IPS DF 4.7 (cell line): Measurements from ENCODE around the gene DNALI1.
"Not testable (repeated sequence)": the region's sequence is repeated elsewhere in the genome, so short reads cannot be mapped to it uniquely, and the experiment has no call there.

Experiments
- DNase-seq: peaks from one replicate; pipeline ENCODE4 v3.0.0-alpha.2; 2013; ENCODE audit warnings: low spot score; ENCODE audit errors: extremely low read depth

DNALI1 gene

DNA sequence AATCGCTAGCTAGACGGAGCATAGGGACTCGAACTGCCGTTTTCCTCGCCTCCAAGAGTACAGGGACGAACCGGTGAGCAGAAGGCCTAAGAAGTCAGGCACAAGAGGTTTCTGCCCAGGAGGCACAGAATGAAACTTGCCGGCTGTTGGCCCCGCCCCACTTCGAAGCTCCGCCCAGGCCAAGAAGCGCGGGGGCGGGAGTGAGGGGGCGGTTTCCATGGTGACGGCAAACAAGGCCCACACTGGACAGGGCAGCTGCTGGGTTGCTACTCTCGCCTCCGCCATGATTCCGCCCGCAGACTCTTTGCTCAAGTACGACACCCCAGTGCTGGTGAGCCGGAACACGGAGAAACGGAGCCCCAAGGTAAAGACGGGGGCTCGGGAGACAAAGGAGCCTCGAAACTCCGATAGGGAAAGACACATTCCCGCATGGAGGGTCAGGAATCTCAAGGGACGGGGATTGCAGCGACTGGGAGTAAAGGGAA is at the start of gene DNALI1:
DNALI1 (plus strand) TSS at position 229 of the 485 bp plus-strand sequence; CDS start at position 284, 55 bp downstream.
- no peak for DNase-seq

GRCh38 chr1:37509181-37509580 is 47.6 kb upstream of the DNALI1 start:
- DNase-seq: no peak

DNA sequence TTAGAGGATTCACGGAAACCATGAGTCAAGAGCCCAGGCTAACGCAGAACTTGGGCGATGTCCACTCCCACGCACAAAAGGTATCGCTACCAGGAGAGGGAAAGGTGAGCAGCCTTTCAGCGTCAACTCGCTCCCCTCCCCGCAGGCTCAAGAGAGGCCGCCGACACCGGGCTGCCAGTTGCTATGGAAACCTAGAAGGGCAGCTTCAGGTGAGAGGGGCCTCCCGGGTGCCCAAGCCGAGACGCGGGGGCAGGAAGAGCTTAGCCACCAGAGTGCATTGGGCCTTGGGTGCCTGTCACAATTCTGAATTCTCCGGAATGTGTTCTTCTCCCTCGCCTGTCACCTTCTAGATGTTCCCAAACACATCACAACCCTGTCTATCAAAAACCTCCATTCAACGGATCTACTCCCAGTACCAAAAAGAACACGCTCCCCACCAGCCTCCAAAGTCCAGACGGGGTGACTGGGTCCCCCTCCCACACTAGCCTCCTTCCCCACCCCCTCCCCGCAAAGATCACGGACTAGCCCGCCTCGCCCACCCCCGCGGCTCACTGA is 42.9 kb upstream of the DNALI1 start:
- DNase-seq: no peak

DNA sequence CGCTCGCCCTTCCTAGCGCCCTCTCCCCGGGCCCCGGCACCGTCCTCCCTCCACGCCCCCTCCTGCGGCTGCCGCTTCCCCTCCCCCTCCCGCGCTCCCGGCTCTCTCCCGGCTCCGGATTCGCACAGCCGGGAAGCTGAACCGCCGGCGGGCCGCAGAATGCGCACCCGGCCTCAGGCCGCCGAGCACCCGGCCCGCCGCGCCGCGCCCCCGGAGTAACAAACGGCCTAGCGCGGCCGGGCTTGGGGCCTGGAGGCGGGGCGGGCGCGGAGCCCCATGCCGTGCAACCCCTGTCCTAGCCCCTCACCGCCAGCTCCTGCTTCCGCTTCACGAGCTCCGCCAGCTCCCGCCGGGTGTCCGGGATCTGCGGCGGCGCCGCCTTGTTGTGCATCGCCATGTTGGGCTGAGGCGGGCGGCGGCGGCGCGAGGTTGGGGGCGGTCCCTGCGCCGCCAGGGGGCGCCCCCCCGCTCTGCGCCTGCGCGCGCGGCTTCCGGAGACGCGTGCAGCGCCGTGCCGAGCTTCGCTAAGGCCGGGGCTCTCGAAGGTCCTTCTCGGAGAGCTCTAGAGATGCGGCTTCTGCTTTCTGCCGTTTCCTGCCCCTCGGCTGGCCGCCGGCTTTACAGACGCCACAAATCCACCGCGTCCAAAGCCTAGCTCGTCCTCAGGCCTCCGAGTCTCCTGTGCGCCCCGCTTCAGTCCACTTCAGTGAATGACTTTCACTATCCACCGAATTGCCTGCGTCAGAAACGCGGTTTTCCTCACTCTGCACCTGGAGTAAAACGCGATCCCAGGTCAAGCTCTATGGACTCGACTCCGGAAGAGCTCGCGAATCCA is 42.2 kb upstream of the DNALI1 start, which contains the start of gene MEAF6:
MEAF6 (minus strand) TSS at position 417 of the 835 bp plus-strand sequence; CDS start at position 397, 20 bp downstream.
- no peak for DNase-seq

DNA sequence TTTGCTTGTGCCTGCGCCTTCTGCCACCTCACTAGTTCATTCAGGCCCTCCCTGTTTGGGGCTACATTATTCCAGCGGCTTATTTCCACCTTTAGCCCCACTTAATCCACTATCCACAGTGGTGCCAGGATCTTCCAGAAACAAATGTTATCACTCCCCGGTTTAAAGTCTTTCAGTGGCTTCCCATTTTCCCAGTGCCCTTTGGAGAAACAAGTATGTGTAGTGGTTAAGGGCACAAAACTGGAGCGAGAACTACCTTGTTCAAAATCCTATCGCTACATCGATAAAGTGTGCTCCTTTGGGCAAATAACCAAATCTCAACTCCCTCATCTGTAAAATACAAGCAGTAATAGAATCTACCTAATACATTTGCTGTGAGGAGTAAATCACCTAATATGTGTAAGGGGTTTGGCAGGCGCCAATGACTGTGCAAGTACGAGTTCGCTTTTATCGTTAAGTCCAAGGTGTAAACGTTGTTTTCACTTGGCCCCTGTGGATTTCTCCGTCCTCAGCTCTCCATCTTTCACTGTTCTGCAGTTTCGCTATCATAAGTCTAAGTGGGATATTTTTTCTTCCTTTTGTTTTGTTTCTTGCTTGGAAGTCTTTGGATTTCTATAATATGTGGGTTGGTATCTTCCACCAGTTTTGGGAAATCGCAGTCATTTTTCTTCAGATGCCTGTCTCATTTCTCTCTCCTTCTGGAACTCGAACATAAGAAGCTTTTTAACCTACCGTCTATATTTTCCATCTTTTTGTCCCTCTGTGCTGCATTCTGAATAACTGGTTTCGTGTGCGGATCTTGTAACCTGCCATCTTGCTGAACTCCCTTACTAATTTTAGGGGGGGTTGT is 41.3 kb upstream of the DNALI1 start:
- no peak for DNase-seq

DNA sequence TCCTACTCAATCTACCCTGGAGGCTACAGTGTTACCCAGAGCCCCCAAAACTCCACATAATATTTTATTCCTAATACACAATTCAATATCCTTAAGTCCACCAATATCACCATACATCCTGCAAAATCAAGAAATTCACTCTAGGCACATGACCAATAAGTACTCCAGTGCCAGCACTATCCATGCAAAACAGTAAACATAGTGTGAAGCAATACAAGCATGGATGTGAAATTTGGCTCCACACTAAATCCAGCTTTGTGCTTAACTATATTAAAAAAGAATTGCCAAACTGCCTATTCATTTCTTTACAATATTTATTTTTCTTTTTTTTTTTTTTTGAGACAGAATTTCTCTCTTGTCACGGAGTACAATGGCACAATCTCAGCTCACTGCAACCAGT is 39.2 kb upstream of the DNALI1 start:
- DNase-seq: no peak

GRCh38 chr1:37518241-37518640 is 38.5 kb upstream of the DNALI1 start:
- DNase-seq: not testable (repeated sequence)

DNA sequence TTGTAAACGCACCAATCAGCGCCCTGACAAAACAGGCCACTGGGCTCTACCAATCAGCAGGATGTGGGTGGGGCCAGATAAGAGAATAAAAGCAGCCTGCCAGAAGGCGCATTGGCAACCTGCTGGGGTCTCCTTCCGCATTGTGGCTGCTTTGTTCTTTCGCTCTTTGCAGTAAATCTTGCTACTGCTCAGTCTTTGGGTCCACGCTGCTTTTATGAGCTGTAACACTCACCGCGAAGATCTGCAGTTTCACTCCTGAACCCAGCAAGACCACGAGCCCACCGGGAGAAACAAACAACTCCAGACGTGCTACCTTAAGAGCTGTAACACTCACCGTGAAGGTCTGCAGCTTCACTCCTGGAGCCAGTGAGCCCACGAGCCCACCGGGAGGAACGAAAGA is 37.8 kb upstream of the DNALI1 start:
- not testable (repeated sequence) for DNase-seq

DNA sequence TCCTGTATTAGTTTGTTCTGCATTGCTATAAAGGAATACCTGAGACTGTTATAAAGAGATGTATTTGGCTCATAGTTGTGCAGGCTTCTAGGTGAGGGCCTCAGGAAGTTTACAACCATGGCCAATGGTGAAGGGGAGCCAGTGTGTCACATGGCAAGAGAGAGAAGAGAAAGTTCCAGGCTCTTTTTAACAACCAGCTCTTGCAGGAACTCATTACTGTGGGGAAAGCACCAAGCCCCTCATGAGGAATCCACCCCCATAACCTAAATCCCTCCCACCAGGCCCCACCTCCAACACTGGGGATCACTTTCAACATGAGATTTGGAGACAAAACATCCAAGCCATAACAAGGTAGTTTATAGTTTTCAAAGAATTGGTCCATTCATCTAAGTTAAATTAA is 37.1 kb upstream of the DNALI1 start:
- DNase-seq: no peak

GRCh38 chr1:37529888-37530287 is 26.9 kb upstream of the DNALI1 start:
- DNase-seq: not testable (repeated sequence)

- not testable (repeated sequence) for DNase-seq
Observed at GRCh38 chr1:37532418-37533156, 24.2 kb upstream of the DNALI1 start.

GRCh38 chr1:37533317-37534093 is 23.2 kb upstream of the DNALI1 start:
- DNase-seq: no peak

DNA sequence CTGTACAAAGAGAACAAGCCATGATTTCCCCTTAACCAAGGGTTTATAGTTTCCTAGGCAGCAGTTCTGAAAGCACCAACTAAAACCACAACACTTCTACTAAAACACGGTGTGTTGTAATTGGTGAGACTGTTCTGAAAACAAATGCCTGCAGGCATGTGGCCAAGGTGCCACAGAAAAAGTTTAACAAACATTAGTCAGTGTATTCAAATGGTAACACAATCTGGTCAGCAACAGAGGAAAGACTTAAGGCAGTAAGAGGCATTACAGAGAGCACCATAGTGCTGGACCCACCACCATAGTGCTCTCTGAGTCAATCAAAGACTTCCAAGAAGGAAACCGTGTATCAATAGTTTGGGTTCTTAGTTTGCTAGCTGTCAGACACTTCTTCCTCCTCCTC is 19.4 kb upstream of the DNALI1 start:
- DNase-seq: no peak

DNA sequence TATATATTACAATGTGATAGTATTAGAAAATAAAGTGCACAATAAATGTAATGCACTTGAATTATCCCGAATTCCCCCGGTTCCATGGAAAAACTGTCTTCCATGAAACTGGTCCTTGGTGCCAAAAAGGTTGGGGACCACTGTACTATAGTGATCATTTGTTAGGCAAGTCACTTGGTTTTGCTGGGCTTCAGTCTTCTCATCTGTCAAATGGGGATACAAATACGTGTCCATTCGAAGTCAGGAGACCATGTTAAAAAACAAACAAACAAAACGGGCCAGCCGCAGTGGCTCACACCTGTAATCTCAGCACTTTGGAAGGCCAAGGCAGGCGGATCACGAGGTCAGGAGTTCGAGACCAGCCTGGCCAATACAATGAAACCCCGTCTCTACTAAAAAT is 17.6 kb upstream of the DNALI1 start:
- DNase-seq: not testable (repeated sequence)

- DNase-seq: no peak
Observed at GRCh38 chr1:37540036-37540785, 16.5 kb upstream of the DNALI1 start.

- DNase-seq: no peak
Observed at GRCh38 chr1:37544530-37544929, 12.2 kb upstream of the DNALI1 start.

DNA sequence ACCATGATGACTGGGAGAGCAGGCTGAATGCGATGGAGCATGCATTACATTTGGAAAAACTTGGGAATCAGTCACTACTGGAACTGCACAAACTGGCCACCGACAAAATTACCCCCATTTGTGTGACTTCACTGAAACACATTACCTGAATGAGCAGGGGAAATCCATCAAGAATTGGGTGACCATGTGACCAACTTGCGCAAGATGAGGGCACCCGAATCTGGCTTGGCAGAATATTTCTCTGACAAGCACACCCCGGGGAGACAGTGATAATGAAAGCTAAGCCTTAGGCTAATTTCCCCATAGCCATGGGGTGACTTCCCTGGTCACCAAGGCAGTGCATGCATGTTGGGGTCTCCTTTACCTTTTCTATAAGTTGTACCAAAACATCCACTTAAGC is 11.7 kb upstream of the DNALI1 start:
- no peak for DNase-seq

- no peak for DNase-seq
Observed at GRCh38 chr1:37549341-37549740, 7.4 kb upstream of the DNALI1 start.

DNA sequence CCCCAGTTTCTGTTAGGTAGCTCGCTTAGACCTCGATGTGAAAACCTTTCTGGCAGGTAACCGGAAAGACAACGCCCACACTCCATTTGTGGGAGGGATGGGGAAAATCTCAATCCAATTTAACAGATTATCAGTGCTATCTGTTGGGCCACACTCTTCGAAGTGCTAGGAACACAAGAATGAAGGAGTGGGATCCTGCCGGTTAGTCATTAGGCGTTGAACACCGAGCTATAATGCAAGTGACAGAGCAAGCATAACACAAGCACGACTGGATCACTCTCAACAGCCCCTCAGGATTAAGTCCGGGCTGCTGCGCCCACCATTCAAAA is 3.2 kb upstream of the DNALI1 start:
- DNase-seq: no peak
